ENCODE data around the gene NPY. TPM values are rescaled to one million over a fixed set of nuclear protein-coding genes. Genes with fewer than 3 reads are reported as not detected.

The NPY gene
- not detected in 2 replicates for total RNA-seq

DNA sequence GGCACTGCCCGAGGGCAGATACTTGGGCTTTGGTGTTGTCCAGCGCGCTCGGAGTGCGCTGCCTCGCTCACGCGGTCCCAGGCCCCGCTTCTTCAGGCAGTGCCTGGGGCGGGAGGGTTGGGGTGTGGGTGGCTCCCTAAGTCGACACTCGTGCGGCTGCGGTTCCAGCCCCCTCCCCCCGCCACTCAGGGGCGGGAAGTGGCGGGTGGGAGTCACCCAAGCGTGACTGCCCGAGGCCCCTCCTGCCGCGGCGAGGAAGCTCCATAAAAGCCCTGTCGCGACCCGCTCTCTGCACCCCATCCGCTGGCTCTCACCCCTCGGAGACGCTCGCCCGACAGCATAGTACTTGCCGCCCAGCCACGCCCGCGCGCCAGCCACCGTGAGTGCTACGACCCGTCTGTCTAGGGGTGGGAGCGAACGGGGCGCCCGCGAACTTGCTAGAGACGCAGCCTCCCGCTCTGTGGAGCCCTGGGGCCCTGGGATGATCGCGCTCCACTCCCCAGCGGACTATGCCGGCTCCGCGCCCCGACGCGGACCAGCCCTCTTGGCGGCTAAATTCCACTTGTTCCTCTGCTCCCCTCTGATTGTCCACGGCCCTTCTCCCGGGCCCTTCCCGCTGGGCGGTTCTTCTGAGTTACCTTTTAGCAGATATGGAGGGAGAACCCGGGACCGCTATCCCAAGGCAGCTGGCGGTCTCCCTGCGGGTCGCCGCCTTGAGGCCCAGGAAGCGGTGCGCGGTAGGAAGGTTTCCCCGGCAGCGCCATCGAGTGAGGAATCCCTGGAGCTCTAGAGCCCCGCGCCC is at the start of gene NPY:
NPY (plus strand) TSS at position 294 of the 802 bp plus-strand sequence. CDS start 1,051 bp downstream, outside the sequence.

